HG03442 (cell line): ENCODE data around the gene ZNF747.
"Not testable (repeated sequence)": the region's sequence is repeated elsewhere in the genome, so short reads cannot be mapped to it uniquely, and the experiment has no call there.

Experiments used
- ATAC-seq: cut with Tn5 transposase; IDR thresholded peaks from one replicate; pipeline ENCODE4 v1.9.1; 2021; ENCODE audit warnings: mild to moderate bottlenecking, moderate library complexity; ENCODE audit not compliant: unreplicated experiment

The ZNF747 gene

DNA sequence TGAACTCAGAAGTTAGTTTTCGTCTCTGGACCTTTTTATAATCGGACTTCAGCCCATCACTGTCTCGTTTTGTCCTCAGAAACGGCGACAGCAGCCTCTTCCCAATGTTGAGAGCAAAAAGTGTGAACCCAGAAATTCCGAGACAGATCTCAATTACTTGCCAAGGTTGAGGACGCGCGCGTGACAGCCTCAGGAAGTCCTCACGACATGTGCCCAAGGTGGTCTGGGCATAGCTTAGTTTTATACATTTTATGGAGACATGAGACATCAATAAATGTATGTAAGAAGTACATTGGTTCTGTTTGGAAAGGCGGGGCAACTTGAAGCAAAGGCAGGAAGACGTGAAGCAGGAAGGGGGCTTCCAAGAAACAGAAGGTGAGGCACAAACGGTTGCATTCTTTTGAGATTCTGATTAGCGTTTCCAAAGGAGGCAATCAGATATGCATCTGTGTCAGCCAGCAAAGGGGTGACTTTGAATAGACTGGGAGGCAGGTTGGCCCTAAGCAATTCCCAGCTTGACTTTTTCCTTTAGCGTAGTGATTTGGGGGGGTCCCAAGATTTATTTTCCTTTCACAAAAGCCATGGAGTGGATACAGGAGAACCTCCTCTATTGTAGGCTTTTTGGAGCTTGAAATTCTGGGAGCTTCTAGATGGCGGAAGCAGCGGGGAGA, 583 bp upstream of the ZNF747 start:
- peak; percentile 9 for ATAC-seq

DNA sequence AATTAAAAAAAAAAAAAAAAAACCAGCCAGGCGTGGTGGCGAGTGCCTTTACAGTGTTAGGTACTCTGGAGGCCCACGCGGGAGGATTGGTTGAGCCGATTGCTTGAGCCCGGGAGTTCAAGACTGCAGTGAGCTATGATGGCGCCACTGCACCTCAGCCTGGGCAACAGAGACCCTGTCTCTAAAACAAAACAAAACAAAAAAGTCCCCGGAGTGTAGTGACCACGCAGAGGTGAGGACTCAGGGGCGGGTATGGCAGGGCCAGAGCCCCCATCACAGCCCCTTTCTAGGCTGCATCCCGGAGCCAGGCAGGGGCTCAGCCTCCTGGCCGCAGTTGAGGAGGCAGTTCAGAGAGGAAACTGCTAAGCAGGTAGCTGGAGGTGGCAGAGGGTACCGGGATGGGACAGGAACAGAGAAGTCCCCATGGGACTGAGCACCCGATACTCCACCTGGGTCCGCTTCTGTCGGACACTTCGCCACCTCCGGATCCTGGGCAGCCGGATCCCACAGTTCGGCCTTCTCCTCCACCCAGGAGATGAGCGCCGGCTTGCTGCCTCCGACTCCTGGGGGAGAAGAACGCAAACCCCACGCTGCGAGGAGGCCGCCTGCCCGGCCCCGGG, 800 bp downstream of the ZNF747 start:
- peak; percentile 14 for ATAC-seq

DNA sequence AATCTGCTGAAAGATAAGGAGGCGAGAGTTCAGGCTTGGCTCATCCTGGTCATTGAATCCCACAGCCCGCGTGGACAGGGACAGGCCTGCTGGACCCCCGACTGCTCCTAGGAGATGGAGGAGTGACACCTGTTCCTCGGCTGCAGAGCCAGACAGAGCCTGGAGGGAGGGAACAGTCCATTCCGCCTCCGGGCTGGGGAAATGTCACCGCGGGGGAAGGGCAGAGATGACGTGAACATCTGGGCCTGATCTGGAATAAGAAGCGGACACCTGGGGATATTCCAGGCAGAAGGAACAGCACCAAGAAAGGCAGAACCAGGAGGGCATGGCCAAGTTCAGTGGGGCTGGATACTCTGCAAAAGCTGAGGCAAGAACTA, 1.5 kb downstream of the ZNF747 start:
- no peak for ATAC-seq

DNA sequence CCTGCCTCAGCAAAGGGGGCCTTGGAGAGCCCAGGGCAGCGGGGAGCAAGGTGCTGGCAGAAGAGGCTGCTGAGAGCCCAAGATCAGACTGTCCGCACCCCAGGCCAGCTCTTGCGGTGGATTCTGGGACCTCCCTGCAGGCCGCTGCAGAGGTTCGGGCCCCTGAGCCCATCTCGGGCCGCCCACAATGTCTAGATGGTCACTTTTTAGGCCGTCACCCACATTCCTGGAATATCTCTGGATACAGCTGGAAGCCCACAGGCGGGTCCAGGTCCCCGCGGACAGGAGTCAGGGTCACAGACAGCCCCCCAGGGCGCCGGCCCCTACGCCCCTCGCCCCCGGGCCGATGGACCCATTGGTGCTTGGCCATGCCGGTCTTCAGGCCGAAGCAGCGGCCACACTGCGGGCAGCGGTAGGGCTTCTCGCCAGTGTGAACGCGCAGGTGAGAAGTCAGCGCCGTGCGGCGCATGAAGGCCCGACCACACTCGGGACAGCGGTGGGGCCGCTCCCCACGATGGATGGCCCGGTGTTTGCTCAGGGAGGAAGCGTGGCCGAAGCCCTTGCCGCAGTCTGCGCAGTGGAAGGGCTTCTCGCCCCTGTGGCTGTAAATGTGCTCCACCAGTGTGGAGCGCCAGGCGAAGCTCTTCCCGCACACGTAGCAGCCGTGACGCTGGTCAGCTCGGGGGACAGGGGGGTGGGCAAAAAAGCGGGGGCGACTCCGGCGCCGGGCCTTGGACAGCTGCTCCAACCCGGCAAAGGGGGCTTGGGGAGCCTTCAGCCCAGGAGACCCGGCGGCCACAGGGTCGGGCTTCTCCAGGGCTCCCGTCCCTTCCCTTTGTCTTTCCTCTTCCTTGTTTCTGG, 2.1 kb downstream of the ZNF747 start:
- ATAC-seq = no peak

DNA sequence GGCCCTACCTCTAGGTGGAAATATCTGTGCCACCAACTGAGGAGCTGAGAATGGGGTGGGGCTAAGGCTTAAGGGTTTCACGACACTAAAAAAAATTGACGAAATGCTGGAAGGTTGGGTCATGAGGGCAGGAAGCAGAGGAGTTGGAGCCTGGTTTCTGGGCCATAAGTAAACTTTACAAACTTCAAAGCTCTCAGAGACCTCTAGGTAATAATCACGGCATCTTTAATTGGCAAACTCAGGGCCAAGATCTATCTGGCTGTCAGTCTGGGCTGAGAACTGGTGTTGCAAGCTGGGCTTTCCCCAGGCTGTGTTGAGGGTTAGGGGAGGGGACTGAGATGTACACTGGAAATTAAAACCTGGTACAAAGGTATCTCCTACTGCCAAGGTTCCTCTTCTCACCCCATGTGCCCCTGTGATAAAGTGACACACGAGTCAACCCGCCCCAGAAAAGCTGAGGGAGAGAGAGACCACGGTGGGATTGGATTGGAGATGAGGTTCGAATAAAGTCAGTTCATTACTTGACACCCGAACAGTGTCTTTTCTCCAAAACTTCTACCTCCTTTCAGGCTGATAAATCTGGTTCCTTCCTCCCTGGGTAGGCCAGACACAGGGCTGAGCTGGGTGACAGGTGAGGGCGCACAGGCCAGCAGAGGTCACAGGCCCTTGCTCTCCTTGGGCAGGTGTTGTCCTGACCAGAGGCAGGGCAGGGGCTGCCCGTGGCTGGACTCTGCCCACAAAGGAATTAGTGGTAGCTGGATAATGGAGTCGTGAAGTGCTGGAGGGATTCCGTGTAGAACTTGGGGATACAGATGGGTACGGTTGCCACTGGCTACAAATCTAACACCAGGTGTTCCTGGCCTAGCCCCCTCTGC, 4.3 kb downstream of the ZNF747 start:
- ATAC-seq = no peak

DNA sequence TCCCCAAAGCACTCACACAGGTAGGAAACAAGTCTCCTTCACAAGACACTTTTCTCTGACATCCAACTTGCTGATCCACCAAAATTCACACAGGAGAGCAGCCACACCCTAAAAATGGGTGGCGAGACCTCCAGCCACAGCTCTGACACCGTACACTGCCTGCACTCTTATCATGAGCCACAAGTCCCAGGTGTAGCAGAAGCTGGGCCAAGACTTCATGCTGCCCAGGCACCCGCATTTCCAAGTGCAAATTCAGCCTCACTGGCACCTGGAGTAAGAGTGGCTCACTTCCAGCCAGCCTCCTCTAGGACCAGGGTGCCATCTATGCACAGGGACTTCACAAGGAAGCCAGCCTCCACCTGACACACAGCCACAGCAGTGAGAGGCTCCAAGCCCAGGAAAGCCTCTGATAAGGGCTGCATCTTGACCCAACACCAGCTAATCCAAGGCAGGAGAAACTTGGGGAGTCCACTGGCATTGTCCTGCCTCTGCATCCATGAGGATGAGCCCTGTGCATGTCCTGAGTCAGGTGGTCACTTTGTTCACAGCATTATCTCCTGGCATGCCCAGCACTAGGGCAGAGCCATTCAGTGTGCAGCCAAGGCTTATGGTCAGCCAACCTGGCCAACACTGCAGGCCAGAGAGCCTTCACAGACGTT, 5.7 kb downstream of the ZNF747 start:
- ATAC-seq = no peak

DNA sequence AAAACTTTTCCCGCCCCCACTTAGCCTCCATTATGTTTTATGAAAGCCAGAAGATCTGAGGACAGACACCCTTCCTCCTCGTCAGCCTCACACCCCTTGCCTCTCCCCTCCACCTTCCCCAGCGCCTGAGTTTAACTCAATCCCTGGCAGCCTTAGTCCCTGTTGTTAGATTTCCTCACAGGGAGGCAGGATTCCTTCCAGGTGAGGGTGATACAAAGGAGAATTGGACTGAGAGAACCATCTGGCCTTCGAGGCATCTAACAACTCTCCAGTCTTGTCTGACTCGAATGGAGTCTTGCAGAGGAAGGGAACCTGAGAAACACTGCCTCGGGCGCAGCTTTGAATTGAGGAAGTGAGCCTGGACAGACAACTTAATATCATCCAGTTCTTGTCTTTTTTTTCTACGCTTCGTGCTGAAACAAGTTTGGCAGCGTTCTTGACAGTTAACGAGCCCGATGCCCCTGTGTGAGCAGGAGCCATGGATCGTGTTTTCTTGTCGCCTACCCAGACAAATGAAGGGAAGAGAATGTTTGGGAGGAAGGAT, 7.0 kb downstream of the ZNF747 start:
- ATAC-seq = no peak

DNA sequence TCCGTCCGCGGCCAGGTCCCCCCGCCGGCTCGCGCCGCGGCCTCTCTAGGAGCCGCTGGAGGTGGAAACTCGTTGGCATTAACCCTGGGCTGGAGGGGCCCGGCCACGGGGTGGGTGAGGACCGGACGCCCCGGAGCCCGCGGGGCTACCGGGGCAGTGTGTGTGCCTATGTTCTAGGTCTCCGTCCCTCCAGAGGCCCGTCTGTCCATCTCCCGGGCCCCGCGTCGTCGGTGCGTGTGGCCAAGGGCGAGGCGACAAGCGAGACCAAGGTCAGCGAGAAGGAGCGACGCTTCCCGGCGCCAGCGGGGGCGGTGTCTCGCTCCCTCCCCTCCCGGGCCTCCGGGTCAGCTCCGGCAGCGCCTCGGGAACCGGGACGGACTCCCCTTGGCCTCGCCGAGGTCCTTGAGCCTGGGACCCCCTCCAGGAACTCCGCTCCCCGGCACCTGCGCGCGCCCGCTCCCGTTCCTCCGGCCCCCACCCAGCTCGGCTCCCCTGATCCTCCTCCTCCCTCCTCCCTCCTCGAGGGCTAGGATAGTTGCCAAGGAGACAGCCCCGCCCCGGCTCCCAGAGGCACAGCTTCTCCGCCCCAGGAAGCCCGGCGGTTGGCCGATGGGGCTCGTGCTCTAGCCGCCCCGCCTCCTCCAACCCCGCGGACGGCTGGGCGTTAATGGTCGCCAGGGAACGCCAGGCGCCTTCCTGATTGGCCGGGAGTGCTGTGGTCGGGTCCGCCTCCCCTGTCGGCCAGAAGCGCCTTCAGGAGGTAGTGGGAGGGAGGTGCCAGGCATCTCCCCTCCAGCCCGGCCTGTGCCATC, 7.6 kb downstream of the ZNF747 start:
- peak; percentile 79 for ATAC-seq

DNA sequence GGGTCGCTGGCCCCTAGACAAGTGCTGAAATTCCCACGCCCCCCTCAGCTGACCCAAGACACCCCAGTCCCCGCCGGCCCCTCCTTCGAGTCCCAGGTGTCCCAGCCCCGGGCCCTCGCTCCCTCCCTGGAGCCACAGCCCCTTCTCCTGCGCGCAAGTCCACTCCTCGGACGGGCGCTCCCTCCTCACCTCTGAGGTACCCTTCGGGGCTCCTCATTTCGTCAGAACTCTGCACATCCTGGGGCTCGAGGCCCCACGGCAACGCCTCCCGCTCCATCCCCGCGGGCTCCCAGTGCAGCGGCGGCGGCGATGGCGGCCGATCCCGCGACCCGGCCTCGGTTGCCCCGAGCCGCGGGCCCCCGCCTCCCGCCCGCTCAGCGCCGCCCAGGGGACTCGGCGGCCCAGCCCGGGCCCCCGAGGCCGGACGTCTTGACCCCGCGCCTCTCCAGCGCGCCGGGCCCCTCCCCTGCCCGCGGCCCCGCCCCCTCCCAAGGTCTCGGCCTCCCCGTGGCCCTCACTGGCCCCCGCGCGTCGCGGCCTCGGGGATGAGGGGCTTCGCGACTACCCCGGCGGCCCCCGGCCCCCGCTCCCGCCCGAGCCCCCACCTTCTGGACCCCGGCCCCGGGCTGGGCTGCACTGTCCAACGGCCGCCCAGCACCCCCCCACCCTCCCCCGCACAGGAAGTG, 8.4 kb downstream of the ZNF747 start, which contains the start of gene ZNF768:
Gene ZNF768 (minus strand): TSS at position 430 of the 686 bp plus-strand sequence. CDS start 153 bp downstream, at position 277.
- peak; percentile 19 for ATAC-seq

DNA sequence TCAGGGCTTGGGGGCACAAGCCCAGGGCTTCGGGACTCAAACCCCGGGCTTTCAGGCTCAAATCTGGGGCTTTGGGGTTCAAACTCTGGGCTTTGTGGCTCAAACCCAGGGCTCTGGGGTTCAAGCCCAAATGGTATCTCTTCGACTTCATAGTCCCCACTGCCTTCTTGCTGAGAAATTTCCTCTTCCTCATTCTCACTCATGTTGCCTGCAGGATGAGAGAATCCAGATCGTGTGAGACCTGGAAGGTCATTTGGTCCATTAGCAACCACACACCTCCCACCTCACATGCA, 8.9 kb downstream of the ZNF747 start:
- no peak for ATAC-seq

DNA sequence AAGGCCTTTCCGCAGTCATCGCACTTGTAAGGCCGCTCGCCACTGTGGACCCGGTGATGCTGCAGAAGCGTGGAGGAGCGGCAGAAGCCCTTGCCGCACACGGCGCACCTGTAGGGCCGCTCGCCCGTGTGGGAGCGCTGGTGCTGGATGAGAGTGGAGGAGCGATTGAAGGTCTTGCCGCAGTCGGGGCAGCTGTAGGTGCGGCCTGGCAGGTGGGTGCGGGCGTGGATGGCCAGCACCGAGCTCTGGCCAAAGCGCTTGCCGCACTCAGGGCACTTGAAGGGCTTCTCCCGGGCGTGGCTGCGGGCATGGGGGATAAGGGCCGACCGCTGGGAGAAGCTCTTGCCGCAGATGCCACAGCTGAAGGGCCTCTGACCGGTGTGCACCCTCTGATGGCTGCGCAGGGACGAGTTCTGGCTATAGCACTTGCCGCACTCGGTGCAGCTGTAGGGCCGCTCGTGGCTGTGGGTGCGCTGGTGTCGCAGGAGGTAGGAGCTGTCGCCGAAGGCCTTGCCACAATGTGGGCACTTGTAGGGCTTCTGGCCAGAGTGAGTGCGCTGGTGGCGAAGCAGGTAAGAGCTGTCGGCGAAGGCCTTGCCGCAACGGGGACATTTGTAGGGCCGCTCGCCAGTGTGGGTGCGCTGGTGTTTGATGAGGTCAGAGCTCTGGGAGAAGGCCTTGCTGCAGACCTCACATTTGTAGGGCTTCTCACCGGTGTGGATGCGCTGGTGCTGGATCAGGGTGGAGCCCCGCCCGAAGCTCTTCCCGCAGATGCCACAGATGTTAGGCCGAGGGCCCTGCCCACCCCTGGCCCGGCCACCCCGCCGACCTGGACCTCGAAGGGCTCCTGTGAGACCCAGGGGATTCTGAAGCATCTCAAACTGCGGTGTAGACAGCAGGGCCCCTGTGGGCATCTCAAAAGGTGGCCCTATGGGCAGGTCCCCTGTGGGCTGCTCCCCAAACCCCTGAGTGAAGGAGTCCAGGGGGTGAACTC, 9.8 kb downstream of the ZNF747 start:
- no peak for ATAC-seq

DNA sequence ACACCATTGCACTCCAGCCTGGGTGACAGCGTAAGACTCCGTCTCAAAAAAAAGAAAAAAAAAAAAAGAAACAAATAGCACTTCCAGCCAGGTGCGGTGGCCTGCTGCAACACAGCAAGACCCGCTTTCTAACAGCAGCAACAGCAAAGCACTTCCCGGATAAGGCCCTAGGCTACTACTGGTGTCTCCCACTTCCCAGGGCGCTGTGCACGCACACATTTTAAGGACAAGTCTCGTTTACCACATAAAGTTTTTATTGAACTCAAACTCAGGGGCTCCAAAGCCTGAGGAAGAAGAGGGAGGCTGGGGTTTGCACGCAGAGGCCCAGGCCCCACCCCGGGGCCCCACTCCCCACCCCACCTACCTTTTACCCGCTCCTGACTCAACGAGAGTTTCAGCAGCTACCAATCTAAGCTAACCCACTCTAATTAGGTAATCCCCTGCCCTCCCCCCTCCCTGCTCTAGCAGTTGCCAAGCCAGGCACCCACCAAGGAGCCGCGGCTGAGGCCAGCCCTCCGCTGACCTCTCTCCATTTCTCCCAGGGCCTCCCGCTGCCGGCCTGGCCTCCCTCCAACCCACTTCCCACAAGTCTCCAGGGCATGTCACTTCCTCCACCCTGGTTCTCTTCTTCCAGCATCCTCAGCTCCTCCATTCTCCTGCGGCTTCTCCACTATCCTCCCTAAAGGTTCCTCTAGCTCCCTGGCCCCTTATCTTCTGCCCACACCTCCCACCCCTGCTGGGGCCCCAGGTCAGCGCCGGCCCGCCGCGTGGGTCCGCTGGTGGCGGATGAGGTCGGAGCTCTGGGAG, 10.7 kb downstream of the ZNF747 start:
- no peak for ATAC-seq

DNA sequence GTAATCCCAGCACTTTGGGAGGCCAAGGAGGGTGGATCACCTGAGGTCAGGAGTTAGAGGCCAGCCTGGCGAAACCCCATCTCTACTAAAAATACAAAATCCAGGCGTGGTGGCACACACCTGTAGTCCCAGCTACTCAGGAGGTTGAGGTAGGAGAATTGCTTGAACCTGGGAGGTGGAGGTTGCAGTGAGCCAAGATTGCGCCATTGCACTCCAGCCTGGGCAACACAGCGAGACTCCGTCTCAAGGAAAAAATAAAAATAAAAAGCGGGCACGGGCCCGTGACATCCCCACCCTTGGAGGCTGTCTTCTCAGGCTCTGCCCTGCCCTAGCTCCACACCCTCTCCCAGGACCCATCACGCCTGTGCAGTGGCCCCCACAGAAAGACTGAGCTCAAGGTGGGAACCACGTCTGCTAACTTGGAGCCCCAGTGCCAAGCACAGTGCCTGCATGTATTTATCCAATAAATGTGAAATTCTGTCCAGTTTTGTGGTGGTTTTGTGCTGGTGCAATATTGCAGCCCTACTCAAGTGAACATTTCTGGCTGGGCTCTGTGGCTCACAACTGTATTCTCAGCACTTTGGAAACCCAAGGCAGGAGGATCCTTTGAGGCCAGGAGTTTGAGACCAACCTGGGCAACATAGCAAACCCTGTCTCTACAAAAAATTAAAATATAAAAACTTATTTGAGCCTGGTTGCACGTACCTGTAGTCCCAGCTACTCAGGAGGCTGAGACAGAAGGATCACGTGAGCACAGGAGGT, 11.8 kb downstream of the ZNF747 start:
- not testable (repeated sequence) for ATAC-seq

DNA sequence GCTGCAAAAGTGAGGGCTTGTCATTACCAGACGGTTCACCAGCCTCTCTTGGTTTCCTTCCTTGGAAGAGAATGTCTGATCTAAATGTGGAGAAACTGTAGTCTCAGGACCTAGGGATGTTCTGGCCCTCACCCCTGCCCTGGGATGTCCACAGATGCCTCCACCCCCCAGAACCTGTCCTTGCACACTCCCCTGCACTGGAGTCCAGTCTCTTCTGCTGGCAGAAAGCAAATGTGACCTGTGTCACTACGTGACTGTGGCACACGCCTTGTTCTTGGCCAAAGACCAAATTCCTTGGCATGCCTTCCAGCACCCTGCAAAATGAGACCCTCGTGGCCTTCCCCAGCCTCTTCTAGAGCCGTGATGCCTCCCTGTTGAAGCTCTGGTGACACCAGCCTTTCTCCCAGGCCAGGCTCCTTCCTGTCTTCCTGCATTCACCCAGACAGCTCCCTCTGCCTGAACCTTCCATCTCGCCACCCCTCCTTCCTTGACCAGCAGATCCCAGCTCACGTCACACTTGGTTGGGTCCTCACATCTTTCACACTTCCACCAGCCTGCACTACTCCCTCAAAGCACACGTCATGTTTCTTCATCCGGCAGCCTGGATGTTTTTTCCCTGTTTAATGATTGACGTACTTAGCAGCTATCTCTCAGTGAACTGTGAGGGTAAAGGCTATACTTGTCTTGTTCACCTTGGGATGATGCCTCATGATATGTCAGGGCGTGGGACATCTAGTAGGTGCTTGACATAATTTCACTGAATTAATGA, 12.6 kb downstream of the ZNF747 start:
- no peak for ATAC-seq

DNA sequence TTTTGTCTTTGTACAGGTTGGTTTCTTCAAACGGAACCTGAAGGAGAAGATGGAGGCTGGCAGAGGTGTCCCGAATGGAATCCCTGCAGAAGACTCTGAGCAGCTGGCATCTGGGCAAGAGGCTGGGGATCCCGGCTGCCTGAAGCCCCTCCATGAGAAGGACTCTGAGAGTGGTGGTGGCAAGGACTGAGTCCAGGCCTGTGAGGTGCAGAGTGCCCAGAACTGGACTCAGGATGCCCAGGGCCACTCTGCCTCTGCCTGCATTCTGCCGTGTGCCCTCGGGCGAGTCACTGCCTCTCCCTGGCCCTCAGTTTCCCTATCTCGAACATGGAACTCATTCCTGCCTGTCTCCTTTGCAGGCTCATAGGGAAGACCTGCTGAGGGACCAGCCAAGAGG, 13.2 kb downstream of the ZNF747 start:
- no peak for ATAC-seq
